GM21447 (cell line): ENCODE data around the gene NOP14.
"Not testable (repeated sequence)": the region's sequence is repeated elsewhere in the genome, so short reads cannot be mapped to it uniquely, and the experiment has no call there.

Experiments
- ATAC-seq: cut with Tn5 transposase; IDR thresholded peaks from one replicate; pipeline ENCODE4 v1.9.1; 2021; ENCODE audit not compliant: unreplicated experiment

Gene NOP14

DNA sequence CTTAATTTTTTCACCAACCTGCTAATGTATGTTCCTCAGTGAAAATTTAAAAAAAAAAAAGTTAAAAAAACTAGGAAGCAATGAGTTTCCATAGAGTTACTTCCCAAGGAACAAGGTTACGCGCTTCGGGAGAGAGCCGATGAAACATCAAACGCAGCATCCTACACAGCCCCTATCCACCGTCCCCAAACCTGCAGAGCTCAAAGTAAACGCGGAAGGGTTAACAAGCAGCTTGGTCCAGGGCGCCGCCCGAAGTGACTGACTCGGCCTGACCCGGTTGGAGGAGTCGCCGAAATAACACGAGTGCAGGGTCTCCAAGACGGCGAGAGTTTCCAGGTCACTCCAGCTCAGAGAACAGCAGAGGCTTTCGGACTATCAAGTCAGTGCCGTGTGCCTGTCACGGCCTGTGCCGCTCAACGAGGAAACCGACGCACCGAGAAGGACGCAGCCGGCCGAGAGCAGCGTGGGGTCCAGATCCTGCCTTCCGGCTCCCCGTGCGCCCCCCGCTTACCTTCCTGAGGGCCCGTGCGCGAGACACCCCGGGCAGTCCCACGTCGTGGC, 512 bp downstream of the NOP14 start:
- peak; percentile 30 for ATAC-seq

GRCh38 chr4:2961811-2962441, 1.3 kb downstream of the NOP14 start:
- ATAC-seq: no peak

GRCh38 chr4:2961421-2961810, 1.8 kb downstream of the NOP14 start:
- no peak for ATAC-seq

GRCh38 chr4:2960450-2960849, 2.8 kb downstream of the NOP14 start:
- not testable (repeated sequence) for ATAC-seq

GRCh38 chr4:2958446-2958845, 4.8 kb downstream of the NOP14 start:
- no peak for ATAC-seq

- ATAC-seq: not testable (repeated sequence)
Observed at GRCh38 chr4:2955186-2956044, 7.8 kb downstream of the NOP14 start.

DNA sequence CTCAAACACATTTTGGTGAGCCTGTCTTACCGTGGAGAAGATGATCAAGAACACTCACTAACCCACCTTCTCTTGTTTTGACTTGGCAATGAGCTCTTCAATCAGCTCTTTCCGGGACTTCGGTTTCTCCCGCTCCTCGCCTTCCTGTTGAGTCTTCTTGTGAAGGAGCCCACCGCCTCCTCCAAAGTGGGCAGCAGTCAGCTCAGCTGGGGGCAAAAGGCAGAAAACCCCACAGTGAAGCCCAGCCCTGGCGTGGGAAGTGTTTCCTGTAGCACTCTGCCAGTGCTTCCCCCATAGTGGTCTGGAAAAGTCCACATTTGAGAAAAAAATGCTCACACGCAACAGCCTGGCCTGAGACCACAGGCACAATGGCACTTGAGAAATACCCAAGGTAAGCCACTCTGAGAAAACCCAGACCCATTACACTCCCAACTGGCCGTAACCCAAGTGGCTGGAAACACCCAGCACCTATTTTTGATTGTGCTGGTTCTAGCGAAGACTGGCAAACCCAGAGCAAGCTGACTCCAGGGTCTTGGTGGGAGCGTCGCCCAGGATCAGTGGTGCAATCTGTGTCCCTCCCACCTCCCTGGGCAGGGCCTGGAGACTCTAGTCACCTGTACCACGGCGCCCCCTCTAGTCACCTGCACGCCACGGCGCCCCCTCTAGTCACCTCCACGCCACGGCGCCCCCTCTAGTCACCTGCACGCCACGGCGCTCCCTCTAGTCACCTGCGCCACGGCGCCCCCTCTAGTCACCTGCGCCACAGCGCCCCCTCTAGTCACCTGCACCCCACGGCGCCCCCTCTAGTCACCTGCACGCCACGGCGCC, 8.6 kb downstream of the NOP14 start:
- ATAC-seq: peak; percentile 56

- no peak for ATAC-seq
Observed at GRCh38 chr4:2953496-2953895, 9.7 kb downstream of the NOP14 start.

GRCh38 chr4:2950221-2950989, 12.8 kb downstream of the NOP14 start:
- no peak for ATAC-seq

GRCh38 chr4:2949782-2950125, 13.5 kb downstream of the NOP14 start:
- no peak for ATAC-seq

DNA sequence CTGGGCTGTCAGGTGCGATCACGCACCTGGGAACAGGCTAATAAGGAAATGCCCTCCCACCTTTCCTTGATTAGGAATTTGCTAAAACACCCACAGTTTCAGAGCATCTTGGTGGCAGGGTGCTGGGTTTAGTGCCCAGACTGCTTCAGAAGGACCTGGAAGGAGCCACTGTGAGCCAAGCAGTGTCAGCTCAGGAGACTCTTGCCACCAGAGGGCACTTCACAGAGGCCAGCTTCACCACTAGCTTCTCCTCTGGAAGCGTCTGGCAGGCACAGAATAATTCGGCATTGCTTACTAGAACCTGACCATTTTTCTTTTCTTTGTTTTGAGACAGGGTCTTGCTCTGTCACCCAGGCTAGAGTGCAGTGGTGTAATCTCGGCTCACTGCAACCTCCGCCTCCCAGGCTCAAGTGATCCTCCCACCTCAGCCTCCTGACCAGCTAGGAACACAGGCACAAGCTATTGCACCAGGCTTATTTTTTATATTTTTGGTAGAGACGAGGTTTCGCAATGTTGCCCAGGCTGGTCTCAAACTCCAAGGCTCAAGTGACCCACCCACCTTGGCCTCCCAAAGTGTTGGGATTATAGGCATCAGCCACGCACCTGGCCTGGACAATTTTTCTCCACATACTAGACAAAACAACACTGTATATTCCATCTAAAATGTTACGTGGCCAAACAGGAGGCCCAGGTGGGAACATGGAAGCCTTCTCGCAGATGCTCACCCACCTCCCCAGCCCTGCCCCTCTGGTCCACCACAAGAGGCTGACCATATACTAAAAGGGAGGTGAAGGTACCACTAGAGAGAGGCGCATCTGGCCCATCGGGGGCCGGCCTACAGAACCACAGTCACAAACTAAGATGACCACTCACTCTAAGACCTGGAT, 14.1 kb downstream of the NOP14 start:
- ATAC-seq: no peak

DNA sequence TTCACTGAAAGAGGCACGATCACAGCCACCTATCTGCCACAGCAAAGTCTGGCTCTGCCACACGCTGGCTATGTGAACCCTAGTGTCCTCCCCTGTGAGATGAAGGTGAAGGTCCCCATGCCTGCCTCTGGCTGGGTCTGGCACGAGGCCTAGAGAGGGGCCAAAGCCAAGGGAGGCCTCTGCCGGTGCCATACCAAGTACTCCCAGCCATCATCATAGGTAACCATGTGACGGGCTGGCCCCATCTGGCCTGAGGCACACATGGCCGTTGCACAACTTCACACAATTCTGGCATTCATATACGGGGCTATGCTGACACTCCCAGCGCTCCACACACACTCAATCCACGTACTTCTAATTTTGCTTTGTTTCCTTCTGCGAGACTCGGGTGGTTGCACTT, 15.3 kb downstream of the NOP14 start:
- no peak for ATAC-seq

DNA sequence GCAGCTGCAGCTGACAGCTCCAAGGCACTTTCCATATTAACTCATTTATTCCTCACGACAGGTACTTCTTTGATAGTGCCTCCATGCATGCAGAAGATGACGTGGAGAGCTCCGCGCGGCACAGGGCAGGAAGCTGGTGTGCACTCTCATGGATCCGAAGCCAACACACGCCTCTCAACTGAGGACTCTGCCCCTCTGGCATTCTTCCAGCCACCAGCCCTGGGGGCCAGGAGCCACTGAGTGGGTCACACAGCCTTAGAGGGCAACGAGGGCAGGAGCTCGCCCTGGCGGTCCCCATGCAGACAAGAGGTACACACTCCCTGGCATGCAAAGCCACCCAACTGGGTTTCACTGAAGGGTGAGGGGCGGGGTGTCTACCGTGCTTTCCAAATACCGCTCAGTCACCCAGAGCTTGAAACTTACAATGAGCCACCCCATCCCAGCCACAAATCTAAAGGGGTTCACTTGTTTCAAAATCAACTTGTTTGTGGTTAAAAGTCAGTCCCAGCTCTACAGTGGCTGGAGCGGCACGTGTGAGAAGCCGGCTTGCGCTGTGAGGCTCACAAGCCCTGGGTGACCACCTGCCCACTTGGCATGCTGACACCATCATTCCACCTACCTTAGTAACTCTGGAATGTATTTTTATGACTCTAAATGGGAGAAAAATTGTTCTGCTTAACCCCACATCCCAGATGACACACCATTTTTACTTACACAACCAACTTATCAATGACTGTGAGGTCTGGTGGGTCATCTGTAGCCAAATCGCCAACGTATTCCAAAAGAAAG, 16.2 kb downstream of the NOP14 start:
- ATAC-seq: no peak

DNA sequence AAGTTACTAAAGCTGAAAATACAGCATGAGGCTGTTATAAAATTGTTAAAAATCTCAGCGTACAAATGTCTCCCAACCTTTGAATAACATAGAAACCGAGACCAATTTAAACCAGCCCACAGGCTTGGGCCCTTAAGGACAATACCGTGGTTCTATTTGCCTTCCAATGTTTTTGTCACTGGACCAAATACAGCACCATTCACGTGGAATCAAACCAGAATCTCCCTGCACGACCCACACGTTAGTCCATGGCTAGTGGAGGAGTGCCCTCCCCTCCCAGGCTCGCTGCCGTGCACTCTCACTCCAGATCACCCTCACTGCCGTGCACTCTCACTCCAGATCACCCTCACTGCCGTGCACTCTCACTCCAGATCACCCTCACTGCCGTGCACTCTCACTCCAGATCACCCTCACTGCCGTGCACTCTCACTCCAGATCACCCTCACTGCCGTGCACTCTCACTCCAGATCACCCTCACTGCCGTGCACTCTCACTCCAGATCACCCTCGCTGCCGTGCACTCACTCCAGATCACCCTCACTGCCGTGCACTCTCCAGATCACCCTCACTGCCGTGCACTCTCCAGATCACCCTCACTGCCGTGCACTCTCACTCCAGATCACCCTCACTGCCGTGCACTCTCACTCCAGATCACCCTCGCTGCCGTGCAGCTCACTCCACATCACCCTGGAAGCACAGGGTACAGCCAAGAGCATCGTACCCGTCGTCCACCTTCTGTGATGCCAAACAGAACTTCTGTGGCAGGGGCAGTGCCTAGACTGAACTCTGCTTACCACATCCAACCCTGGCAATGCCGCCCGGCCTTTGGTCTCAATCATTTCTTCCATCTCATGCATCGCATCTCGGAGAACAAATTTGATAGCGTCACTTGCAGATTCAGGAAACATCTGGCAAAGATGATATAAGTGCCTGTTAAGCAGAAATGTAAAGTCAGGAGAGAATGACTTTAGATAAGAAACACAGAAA, 17.3 kb downstream of the NOP14 start:
- not testable (repeated sequence) for ATAC-seq

DNA sequence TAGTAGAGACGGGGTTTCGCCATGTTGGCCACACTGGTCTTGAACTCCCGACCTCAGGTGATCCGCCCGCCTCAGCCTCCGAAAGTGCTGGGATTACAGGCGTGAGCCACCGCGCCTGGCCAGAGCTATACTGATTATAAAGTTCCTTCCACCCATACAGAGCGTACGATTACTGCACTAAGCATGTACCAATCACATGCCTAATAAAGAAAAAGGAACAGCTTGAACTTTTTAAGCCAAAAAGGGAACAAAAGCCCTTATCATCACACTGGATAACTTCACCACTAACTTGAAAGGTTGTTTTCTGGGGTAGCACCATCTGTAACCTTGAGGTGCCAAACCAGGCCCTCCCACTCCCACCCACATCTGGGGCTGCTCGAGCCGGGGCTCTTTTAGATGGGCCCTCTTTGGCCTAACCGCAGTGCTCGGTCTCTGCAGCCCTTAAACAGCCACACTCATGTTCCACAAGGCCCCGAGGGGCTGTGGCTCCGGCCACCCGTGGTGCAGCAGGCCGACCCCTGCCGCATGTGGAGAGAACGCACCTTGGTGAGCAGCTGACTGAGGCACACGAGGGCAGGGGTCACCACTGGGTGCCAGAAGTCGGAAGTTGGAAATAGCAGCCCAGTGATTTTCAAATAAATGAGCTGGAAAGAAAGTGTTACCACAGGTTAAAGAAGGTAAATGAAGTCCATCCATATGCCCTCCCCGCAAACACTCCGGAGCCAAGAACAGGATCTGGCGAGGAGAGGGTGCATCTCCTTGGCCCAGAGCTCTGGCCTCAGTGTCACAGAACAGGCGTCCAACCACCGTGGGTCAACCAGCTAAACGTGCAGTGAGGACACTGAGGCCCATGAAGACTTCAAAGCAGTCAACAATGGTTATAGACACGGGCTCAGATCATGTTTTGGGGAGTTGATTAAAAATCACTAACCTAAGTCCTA, 18.4 kb downstream of the NOP14 start:
- ATAC-seq: no peak

- ATAC-seq: no peak
Observed at GRCh38 chr4:2944091-2944482, 19.1 kb downstream of the NOP14 start.
